ENCODE data around the gene SERPINB11. TPM values are rescaled to one million over a fixed set of nuclear protein-coding genes. Genes with fewer than 3 reads are reported as not detected.

SERPINB11 gene
- total RNA-seq, 2 experiments from 2014 or later, result not detected

- Mint-ChIP-seq H3K27ac (no peak overlapping the region), H3K4me3 (no peak overlapping the region), H3K27me3 (peaks cover 10% of the 10 kb centered on the region), H3K36me3 (ENCODE audit: low read depth) (no peaks in the 10 kb centered on the region), H3K9me3 (peaks cover 15% of the 10 kb centered on the region), H3K4me1 (ENCODE audit: low read depth) (no peaks in the 10 kb centered on the region)
- TF ChIP-seq CTCF (IDR thresholded peaks at IDR 0.05), result no peak
- ChIA-PET CTCF (interaction anchor here (0.7 kb wide), 1 partner anchor 32 kb away, joined by 3 read pairs; no protein-coding TSS in a partner anchor), POLR2A (no interaction called here)
- intact Hi-C loops (cut with DNase I, micrococcal nuclease), result no loop called here
- ATAC-seq (ENCODE audit: poor library complexity) (no peak), DNase-seq (no peak)
- Histone ChIP-seq H3K27me3 (ENCODE audit: control insufficient read depth in 1 of 2, insufficient read depth in 2 of 2, low read length in 2 of 2) (no peaks in the 10 kb centered on the region), H3K4me1 (ENCODE audit: insufficient read depth, low read length) (no peaks in the 10 kb centered on the region), H3K9me3 (ENCODE audit: control insufficient read depth in 1 of 2, insufficient read depth in 1 of 2, low read length in 2 of 2) (no peaks in the 10 kb centered on the region), H3K27ac (ENCODE audit: low read depth in 1 of 2, low read length in 2 of 2) (no peak overlapping the region), H3K4me3 (ENCODE audit: low read length) (no peak overlapping the region), H3K36me3 (ENCODE audit: insufficient read depth, low read length) (no peaks in the 10 kb centered on the region)
These were observed 5.6 kb upstream of the SERPINB11 start for GRCh38 chr18:63697097-63697660.

GRCh38 chr18:63700501-63700900 is 2.3 kb upstream of the SERPINB11 start:
- TF ChIP-seq CTCF (IDR thresholded peaks at IDR 0.05), result no peak
- CTCF ChIA-PET, result no interaction called here
- no peak overlapping the region for H3K4me3 ChIP-seq (ENCODE audit: low read length)

GRCh38 chr18:63701952-63702351 is 808 bp upstream of the SERPINB11 start:
- H3K27ac Mint-ChIP-seq, result no peak overlapping the region
- H3K36me3 ChIP-seq (ENCODE audit: insufficient read depth, low read length), result no peaks in the 10 kb centered on the region
- H3K4me1 Mint-ChIP-seq (ENCODE audit: low read depth), result no peaks in the 10 kb centered on the region
- no peaks in the 10 kb centered on the region for H3K4me1 ChIP-seq (ENCODE audit: insufficient read depth, low read length)
- ChIA-PET POLR2A (no interaction called here), CTCF (no interaction called here)
- ATAC-seq (ENCODE audit: poor library complexity), result no peak
- H3K9me3 ChIP-seq (ENCODE audit: control insufficient read depth in 1 of 2, insufficient read depth in 1 of 2, low read length in 2 of 2), result no peaks in the 10 kb centered on the region
- H3K4me3 Mint-ChIP-seq, result no peak overlapping the region
- no peaks in the 10 kb centered on the region for H3K9me3 Mint-ChIP-seq
- intact Hi-C loops (cut with DNase I, micrococcal nuclease), result no loop called here
- no peak overlapping the region for H3K4me3 ChIP-seq (ENCODE audit: low read length)
- DNase-seq, result no peak
- no peaks in the 10 kb centered on the region for H3K27me3 ChIP-seq (ENCODE audit: control insufficient read depth in 1 of 2, insufficient read depth in 2 of 2, low read length in 2 of 2)
- TF ChIP-seq CTCF (IDR thresholded peaks at IDR 0.05), result no peak
- H3K27ac ChIP-seq (ENCODE audit: low read depth in 1 of 2, low read length in 2 of 2), result no peak overlapping the region
- H3K27me3 Mint-ChIP-seq, result peaks cover 14% of the 10 kb centered on the region
- H3K36me3 Mint-ChIP-seq (ENCODE audit: low read depth), result no peaks in the 10 kb centered on the region

More at GRCh38 chr18:63700501-63700900, 2.3 kb upstream of the SERPINB11 start:
- POLR2A ChIA-PET, result no interaction called here
- H3K36me3 Mint-ChIP-seq (ENCODE audit: low read depth), result no peaks in the 10 kb centered on the region
- H3K9me3 Mint-ChIP-seq, result peaks cover 2% of the 10 kb centered on the region
- H3K27me3 Mint-ChIP-seq, result peaks cover 14% of the 10 kb centered on the region
- no peak overlapping the region for H3K27ac ChIP-seq (ENCODE audit: low read depth in 1 of 2, low read length in 2 of 2)
- DNase-seq (no peak), ATAC-seq (ENCODE audit: poor library complexity) (no peak)
- H3K27ac Mint-ChIP-seq, result no peak overlapping the region
- intact Hi-C loops (cut with DNase I, micrococcal nuclease), result no loop called here
- H3K27me3 ChIP-seq (ENCODE audit: control insufficient read depth in 1 of 2, insufficient read depth in 2 of 2, low read length in 2 of 2), result no peaks in the 10 kb centered on the region
- H3K36me3 ChIP-seq (ENCODE audit: insufficient read depth, low read length), result no peaks in the 10 kb centered on the region
- H3K4me3 Mint-ChIP-seq, result no peak overlapping the region
- H3K9me3 ChIP-seq (ENCODE audit: control insufficient read depth in 1 of 2, insufficient read depth in 1 of 2, low read length in 2 of 2), result no peaks in the 10 kb centered on the region
- no peaks in the 10 kb centered on the region for H3K4me1 Mint-ChIP-seq (ENCODE audit: low read depth)
- no peaks in the 10 kb centered on the region for H3K4me1 ChIP-seq (ENCODE audit: insufficient read depth, low read length)

All from CD4-positive, alpha-beta T cell (primary cell).